ENCODE data around the gene RPS15. TPM values are rescaled to one million over a fixed set of nuclear protein-coding genes. Genes with fewer than 3 reads are reported as not detected.

Gene RPS15
- total and polyA plus RNA-seq, 2 of the 13 experiments (the other 11 are each of a cell fraction or from before 2014, with no cell fraction given) = 695 to 1,411 TPM

DNA sequence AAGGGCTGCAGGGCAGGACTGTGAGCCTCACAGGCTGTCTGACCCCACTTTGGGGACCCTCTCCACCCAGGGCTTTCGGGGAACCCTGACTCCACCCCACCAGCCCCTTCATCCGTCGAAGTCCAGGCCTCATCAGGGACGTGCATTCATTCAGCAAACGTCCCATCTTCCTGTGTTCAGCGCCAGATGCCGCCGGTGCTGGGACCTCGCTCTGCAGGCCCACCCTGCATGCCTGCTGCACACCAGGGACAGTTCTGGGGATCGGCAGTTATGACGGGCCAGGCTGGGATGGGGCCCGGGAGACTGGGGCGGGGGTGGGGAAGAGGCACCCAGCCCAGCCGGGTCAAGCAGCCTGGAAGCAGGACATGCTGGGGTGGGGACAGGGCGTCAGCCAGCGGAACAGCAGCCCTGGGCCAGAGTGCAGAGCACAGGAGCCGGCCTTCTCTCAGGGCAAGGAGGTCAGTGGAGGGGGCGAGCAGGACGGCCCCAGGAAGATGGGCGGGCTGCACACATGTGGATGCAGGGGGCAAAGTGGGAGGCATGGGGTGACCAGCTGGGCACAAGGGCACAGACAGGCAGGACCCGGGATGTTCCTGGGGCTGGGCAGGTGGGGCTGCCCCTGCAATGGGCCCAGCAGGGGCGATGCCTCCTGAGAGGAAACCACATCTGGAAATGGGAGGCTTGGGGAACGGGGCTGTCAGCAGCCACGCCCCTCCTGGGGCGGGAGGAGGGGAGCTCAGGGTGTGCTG, 42.0 kb upstream of the RPS15 start (continued):
- TF ChIP-seq, protein P1, sequence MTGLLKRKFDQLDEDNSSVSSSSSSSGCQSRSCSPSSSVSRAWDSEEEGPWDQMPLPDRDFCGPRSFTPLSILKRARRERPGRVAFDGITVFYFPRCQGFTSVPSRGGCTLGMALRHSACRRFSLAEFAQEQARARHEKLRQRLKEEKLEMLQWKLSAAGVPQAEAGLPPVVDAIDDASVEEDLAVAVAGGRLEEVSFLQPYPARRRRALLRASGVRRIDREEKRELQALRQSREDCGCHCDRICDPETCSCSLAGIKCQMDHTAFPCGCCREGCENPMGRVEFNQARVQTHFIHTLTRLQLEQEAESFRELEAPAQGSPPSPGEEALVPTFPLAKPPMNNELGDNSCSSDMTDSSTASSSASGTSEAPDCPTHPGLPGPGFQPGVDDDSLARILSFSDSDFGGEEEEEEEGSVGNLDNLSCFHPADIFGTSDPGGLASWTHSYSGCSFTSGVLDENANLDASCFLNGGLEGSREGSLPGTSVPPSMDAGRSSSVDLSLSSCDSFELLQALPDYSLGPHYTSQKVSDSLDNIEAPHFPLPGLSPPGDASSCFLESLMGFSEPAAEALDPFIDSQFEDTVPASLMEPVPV (CRISPR knock-in tag; IDR thresholded peaks at IDR 0.05) = 0 out of 2 replicates have a peak, but pooled peaks have one; percentile 12
- TF ChIP-seq SPEN (CRISPR knock-in tag; IDR thresholded peaks at IDR 0.05; ENCODE audit: low read depth) = 0 out of 2 replicates have a peak, but pooled peaks have one; percentile 18
- TF ChIP-seq AGO2 (optimal IDR thresholded peaks at IDR 0.05; ENCODE audit: low read depth, low read length) = peak; percentile 29
- 0 out of 2 replicates have a peak, but pooled peaks have one; percentile 57 for TF ChIP-seq ZNF547 (CRISPR knock-in tag; IDR thresholded peaks at IDR 0.05)
- peak; percentile 26; the same call in 1 of the 2 replicates for TF ChIP-seq RBFOX2 (IDR thresholded peaks at IDR 0.05; ENCODE audit: low read depth, low read length)
- no peak for TF ChIP-seq SNAPC2 (CRISPR knock-in tag; IDR thresholded peaks at IDR 0.05)
- TF ChIP-seq ZNF772 (CRISPR knock-in tag; IDR thresholded peaks at IDR 0.05) = no peak
- peak in 1 of 2 experiments; percentile 35; a peak in 1 of 4 replicates for TF ChIP-seq POLR2A (IDR thresholded peaks at IDR 0.05; ENCODE audit: insufficient read depth in 1 of 2, low read depth in 2 of 2, low read length in 2 of 2)
- peak; percentile 21; the same call in 1 of the 2 replicates for TF ChIP-seq PATZ1 (CRISPR knock-in tag; IDR thresholded peaks at IDR 0.05)
- TF ChIP-seq NFIC (IDR thresholded peaks at IDR 0.05; ENCODE audit: low read length) = no peak
- TF ChIP-seq ATRX (CRISPR knock-in tag; IDR thresholded peaks at IDR 0.05; ENCODE audit: borderline replicate concordance) = no peak
